ENCODE results near the gene ZNF211. TPM values are rescaled to one million over a fixed set of nuclear protein-coding genes. Genes with fewer than 3 reads are reported as not detected.

The ZNF211 gene
- total and polyA plus RNA-seq, 2 donors (not counting 3 experiments of a cell fraction or from before 2014, with no cell fraction given): 4.7 to 9.4 TPM

GRCh38 chr19:57641715-57642234, 8.8 kb downstream of the ZNF211 start:
- Histone ChIP-seq H3K79me2 (ENCODE audit: control insufficient read depth, insufficient read depth, low read length) (no peaks in the 10 kb centered on the region), H3K4me3 (replicated peaks in 1 of 3; ENCODE audit: insufficient read depth in 1 of 3, low read depth in 1 of 3, low read length in 3 of 3) (no peak overlapping the region), H3K4me2 (ENCODE audit: insufficient read depth, low read length) (no peak overlapping the region), H2AFZ (ENCODE audit: low read depth, low read length) (no peak overlapping the region), H3K9me3 (replicated peaks; ENCODE audit: control insufficient read depth, insufficient read depth, low read length) (peaks cover 18% of the 10 kb centered on the region), H4K20me1 (replicated peaks; ENCODE audit: control insufficient read depth, extremely low read depth, insufficient read depth, low read length) (no peaks in the 10 kb centered on the region), H3K9me1 (replicated peaks; ENCODE audit: control insufficient read depth, extremely low read depth, insufficient read depth, low read length) (no peaks in the 10 kb centered on the region), H3K27ac (ENCODE audit: insufficient read depth, low read depth, low read length) (no peak overlapping the region), H3K9ac (replicated peaks; ENCODE audit: extremely low read depth, insufficient read depth, low read length) (no peak overlapping the region), H3K27me3 (ENCODE audit: control insufficient read depth in 2 of 2, insufficient read depth in 2 of 2, low read length in 2 of 2) (no peaks in the 10 kb centered on the region), H3K36me3 (ENCODE audit: control insufficient read depth in 2 of 2, extremely low read depth in 1 of 2, insufficient read depth in 2 of 2, low read length in 2 of 2) (peaks cover 9 to 27% of the 10 kb centered on the region in 2 experiments), H3K4me1 (ENCODE audit: control insufficient read depth, extremely low read depth, insufficient read depth, low read length) (no peaks in the 10 kb centered on the region)
- BruUV-seq (replicated peaks): no TSS peak
- ChIA-PET CTCF (no interaction called here), POLR2A (no interaction called here)
- dilution Hi-C loops (cut with MboI; ENCODE audit: extremely low pct_ligation_motif_present, low sequenced_read_pairs) (no loop called here), intact Hi-C loops (cut with micrococcal nuclease) (no loop called here)
- FAIRE-seq (no peak), DNase-seq (ENCODE audit: low read depth, low spot score) (no peak)
- no peak for TF ChIP-seq FOS (IDR thresholded peaks at IDR 0.05; ENCODE audit: borderline replicate concordance, insufficient read depth, low read length)
- TF ChIP-seq, protein P1, sequence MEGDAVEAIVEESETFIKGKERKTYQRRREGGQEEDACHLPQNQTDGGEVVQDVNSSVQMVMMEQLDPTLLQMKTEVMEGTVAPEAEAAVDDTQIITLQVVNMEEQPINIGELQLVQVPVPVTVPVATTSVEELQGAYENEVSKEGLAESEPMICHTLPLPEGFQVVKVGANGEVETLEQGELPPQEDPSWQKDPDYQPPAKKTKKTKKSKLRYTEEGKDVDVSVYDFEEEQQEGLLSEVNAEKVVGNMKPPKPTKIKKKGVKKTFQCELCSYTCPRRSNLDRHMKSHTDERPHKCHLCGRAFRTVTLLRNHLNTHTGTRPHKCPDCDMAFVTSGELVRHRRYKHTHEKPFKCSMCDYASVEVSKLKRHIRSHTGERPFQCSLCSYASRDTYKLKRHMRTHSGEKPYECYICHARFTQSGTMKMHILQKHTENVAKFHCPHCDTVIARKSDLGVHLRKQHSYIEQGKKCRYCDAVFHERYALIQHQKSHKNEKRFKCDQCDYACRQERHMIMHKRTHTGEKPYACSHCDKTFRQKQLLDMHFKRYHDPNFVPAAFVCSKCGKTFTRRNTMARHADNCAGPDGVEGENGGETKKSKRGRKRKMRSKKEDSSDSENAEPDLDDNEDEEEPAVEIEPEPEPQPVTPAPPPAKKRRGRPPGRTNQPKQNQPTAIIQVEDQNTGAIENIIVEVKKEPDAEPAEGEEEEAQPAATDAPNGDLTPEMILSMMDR (IDR thresholded peaks at IDR 0.05; ENCODE audit: extremely low read depth in 1 of 2, insufficient read depth in 1 of 2, low read depth in 1 of 2, low read length in 2 of 2): no peak
- TF ChIP-seq EZH2 (IDR thresholded peaks at IDR 0.05; ENCODE audit: borderline replicate concordance, low read depth, low read length, severe bottlenecking): no peak
- TF ChIP-seq POLR2A (IDR thresholded peaks at IDR 0.05; ENCODE audit: low read depth, low read length): no peak
- no peak for TF ChIP-seq GATA2 (IDR thresholded peaks at IDR 0.05; ENCODE audit: insufficient read depth, insufficient read length, low read depth, low read length)
- no peak for TF ChIP-seq JUN (IDR thresholded peaks at IDR 0.05; ENCODE audit: borderline replicate concordance, insufficient read depth, insufficient read length, low read depth)
- TF ChIP-seq MYC (IDR thresholded peaks at IDR 0.05; ENCODE audit: low read depth, low read length): no peak
- TF ChIP-seq, protein P2, sequence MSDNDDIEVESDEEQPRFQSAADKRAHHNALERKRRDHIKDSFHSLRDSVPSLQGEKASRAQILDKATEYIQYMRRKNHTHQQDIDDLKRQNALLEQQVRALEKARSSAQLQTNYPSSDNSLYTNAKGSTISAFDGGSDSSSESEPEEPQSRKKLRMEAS (IDR thresholded peaks at IDR 0.05; ENCODE audit: insufficient read depth, insufficient read length): no peak
- no peak for TF ChIP-seq POLR2AphosphoS5 (IDR thresholded peaks at IDR 0.05; ENCODE audit: insufficient read depth, low read depth, low read length)

All from endothelial cell of umbilical vein (primary cell).